Hematopoietic multipotent progenitor cell treated with erythropoietin and hydrocortisone succinate and interleukin-3 and kit ligand, for 6 days (in vitro differentiated cells): ENCODE data around the gene C8G.

Source experiments
- DNase-seq: peaks from one replicate; pipeline ENCODE4 v3.0.0-alpha.2; 2015

The C8G gene

DNA sequence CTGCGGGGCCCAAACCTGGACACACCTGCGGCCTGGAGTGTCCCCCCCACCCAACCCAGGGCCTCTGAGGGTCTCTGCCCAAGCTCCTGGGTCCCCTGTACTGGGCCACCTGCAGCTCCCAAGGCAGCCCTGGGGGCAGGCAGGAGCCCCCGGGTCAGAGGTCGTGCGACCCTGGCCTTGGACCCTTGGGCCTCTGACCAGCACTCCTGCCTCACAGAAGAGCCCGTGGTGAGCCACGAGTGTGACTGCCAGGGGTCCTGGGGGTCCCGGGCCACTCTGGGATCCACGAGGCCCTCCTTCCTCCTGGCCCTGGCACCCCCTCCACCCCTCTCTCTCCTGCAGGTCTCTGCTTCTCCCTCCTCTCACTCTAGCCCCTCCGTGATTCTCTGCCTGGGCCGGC is 27.3 kb downstream of the C8G start:
- no peak for DNase-seq

- DNase-seq: no peak
These were observed 27.7 kb downstream of the C8G start for GRCh38 chr9:136972743-136973142.

- no peak for DNase-seq
These were observed 28.9 kb downstream of the C8G start for GRCh38 chr9:136973618-136974617.

- peak; percentile 67 for DNase-seq
These were observed 29.9 kb downstream of the C8G start for GRCh38 chr9:136974817-136975535.

DNA sequence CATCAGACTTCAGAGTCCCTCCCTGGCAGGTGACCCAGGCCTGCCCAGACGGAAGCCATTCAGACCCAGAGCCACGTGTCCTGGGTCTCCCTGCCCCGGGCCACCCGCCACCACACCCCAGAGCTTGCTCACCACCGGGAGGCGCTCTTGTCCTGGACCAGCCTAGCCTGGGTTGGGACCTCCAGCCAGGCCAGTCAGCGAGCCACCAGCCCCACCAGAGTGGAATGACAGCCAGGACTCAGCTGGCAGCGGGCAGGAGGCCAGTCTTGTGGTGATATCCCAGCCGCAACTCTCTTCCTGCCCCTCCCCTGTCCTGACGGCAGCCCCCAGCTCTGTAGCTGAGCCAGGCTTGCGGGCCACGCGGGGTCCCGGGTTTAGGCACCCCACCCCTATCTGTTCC is 30.6 kb downstream of the C8G start:
- DNase-seq: peak; percentile 96

- DNase-seq: no peak
These were observed 32.2 kb downstream of the C8G start, which contains the start of gene PTGDS for GRCh38 chr9:136977223-136977622. PTGDS (plus strand) TSS chr9:136977504; CDS start chr9:136977579, 75 bp downstream.

DNA sequence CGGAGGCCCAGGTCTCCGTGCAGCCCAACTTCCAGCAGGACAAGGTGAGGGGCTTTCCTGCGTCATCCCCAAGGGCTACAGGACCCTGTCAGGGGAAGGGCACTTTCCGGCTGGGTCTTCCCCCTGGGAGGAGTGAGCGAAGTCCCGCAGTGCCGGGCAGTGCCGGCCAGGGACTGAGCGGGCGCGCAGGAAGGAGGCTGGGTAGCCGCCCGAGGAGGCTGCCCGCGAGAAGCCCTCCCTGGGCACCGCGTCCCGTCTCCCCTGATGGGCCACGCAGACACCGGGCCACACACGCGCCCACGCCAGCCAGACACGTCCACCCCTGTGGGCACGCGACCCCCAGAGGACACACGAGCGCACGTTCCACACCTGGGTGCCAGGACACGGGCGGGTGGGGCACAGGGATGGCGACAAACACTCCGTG is 32.6 kb downstream of the C8G start:
- no peak for DNase-seq

- peak; percentile 88 for DNase-seq
These were observed 33.2 kb downstream of the C8G start for GRCh38 chr9:136978073-136978864.

DNA sequence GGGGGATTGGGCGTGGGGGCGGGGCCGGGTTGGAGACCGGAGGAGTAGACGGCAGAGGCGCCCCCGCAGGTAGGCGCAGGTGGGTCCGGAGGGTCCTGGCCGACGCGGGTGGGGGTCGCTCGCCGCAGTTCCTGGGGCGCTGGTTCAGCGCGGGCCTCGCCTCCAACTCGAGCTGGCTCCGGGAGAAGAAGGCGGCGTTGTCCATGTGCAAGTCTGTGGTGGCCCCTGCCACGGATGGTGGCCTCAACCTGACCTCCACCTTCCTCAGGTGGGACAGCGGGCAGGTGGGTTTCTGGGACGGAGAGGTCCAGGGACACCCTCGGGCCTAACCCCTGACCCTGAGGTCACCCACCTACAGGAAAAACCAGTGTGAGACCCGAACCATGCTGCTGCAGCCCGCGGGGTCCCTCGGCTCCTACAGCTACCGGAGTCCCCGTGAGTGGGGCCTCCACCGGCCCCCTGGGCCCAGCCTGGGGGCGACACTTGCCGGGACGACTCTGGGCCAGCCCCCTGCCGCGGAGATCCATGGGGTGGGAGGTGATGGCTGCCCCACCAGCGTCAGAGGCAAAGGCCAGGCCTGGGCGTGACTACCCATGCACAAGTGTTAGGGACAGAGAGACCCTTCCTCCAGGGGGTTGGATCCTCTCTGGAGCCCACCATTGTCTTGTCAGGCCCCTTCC is 34.0 kb downstream of the C8G start:
- DNase-seq: no peak

GRCh38 chr9:136979769-136980587 is 34.9 kb downstream of the C8G start:
- no peak for DNase-seq

DNA sequence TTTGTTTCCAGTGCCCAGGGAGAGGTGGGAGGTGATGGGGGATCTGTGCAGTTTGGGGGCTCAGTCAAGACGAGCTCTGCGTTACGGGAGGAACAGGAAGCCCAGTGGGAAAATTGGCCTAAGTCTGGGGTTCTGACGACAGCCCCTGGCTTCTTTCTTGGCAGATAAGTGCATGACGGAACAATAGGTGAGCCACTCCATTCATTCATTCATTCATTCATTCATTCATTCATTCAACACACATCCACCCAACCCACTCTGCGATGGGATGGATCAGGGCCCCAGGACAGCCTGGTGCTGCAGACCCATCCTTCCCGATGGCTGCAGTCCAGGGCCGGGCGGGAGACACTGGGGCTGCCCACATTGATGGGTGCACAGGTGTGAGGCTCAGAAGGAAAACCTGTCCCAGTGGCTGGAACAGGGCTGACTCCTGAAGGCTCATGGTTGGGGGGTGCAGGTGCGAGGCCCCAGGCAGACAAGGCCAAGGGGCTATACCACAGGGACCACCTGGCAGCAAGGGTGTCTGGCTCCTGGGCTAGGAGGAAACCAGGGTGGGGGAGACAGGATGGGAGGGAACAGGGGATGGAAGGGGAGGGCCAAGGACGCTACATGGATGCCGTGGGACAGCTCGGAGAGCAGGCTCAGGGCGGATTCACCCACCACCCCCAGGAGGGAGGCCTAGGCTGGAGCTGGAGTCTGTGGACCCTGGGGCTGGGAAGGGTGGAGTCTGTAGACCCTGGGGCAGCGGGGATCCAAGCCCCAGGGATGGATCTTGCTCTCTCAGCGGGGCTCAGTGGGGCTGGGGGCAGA is 35.8 kb downstream of the C8G start:
- DNase-seq: no peak

DNA sequence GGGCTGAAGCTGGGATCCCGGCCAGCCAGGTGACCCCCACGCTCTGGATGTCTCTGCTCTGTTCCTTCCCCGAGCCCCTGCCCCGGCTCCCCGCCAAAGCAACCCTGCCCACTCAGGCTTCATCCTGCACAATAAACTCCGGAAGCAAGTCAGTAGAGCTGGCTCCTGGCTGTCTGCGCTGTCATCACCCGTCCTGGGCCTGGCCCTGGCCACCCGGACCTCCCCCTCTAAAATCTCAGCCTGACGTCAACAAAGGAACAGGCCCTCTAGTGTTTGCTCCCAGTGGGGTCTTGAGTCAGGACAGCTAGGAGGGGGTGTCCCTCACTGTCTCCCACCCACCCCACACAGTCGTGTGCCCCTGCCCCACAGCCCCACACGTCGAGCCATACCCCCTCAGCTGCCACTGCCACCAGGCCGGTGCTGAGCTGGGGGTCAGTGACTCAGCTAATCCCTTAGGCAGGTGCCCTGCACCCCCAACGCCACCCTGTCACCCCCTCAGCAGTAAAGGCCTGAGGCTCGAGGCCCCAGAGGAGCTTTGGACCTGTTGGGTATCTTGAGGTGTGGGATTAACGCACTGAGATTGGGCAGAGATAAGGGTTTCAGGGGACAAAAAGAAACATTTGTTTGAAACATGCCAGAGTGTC is 36.7 kb downstream of the C8G start:
- DNase-seq: no peak

GRCh38 chr9:136982232-136983051 is 37.4 kb downstream of the C8G start, which contains the start of gene LCNL1:
LCNL1 (plus strand) TSS chr9:136982993; CDS start chr9:136983587, 594 bp downstream.
- DNase-seq: no peak

GRCh38 chr9:136983167-136983566 is 38.1 kb downstream of the C8G start:
- no peak for DNase-seq

DNA sequence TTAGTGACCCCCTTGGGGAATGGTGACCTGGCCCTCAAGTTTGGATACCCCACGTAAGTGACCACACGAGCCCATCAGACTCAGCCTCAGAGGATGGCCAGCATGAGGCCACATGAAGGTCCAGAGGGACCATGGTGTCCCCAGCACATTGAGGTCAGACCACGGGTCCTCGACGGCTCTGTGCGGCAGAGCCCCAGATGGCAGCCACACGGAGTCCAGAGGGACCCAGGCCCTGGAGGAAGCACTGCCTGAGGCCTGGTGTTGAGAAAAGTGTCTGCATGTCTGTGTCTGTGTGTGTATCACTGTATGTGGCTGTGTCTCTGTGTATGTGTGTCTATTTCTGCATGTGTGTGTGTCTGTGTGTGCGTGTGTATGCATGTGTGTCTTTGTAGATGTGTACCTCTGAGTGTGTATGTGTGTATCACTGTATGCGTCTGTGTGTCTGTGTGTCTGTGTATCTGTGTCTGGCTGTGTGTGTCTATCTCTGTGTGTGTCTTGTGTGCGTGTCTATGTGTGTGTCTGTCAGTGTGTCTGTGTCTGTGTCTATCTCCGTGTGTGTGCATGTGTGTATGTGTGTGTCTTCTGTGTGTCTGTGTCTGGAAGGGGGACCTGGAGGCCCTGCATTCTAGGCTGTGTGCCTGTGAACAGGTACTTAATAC is 38.7 kb downstream of the C8G start:
- no peak for DNase-seq

DNA sequence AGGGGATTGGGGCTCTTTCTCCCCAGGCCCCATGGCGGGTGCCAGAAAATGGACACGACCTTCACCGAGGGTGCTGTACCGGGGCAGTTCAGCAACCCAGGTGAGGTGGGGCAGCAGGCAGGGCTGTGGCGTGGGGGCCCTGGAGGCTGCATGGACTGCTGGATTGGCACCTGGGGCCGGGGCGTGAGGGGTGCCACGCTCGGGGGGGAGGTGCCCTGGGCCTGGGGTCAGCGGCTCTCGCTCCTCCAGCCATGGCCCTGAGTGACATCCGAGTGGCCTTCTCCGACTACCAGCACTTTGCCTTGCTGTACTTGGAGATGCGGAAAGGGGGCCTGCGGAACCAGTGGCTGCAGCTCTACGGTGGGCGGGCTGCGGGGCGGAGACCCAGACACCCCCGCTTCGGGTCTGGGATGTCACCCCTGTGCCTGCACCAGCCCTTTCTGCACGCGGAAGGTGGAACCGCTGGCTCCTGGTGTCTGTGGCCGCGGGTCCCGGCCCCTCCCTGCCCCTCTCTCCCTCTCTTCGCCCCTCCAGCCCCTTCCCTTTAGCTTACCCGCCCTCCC is 39.5 kb downstream of the C8G start:
- no peak for DNase-seq

GRCh38 chr9:136985027-136985602 is 40.1 kb downstream of the C8G start:
- no peak for DNase-seq

DNA sequence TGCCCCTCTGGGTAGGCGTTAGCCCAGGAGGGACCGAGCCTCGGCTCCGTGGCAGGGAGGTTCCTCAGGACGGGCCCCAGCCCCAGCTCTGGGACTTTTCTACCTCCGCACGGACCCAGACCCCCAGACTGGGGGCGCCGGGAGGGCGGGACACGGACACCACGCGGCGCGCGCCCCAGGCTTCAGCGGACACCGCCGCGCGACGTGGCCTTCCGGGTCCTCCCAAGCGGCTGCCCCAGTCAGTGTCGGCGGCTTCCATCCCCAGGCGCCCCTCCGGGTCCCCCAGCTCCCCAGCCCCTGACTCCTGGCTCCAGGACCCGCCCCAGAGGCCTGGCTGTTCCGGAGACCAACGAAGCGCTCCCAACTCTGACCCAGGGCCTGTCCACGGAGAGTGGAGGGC is 40.8 kb downstream of the C8G start:
- DNase-seq: no peak
